NCI-H345 (cell line): ENCODE data around the gene UCP2.
A peak's percentile ranks its signal among the peaks of the same experiment; 100 is the strongest.

Experiments used
- DNase-seq: peaks from one replicate; lab custom pipeline; 2025; lab: John Stamatoyannopoulos, UW

The UCP2 gene

DNA sequence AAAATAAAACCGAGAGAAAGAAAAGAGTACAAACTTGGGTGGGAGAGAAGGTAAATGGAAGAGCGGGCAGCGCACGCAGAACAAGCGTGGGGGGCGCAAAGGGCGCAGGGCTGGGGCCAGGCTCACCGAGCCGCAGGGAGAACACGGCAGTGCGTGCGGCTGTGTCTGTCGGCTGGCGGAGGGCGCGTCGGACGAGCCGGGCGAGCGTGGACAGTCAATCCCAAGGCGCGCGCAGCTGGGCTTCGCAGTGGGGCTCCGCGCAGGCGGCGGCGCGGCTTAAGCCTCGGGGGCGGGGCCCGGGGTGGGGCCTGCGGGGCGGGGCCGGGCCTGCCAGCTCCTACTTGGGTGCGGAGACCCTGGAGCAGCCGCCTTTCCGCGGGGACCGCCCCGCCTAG, at the start of gene UCP2:
UCP2 (minus strand) TSS at position 249 of the 395 bp plus-strand sequence. CDS start 4,465 bp downstream, outside the sequence.
- DNase-seq, result peak; percentile 94

DNA sequence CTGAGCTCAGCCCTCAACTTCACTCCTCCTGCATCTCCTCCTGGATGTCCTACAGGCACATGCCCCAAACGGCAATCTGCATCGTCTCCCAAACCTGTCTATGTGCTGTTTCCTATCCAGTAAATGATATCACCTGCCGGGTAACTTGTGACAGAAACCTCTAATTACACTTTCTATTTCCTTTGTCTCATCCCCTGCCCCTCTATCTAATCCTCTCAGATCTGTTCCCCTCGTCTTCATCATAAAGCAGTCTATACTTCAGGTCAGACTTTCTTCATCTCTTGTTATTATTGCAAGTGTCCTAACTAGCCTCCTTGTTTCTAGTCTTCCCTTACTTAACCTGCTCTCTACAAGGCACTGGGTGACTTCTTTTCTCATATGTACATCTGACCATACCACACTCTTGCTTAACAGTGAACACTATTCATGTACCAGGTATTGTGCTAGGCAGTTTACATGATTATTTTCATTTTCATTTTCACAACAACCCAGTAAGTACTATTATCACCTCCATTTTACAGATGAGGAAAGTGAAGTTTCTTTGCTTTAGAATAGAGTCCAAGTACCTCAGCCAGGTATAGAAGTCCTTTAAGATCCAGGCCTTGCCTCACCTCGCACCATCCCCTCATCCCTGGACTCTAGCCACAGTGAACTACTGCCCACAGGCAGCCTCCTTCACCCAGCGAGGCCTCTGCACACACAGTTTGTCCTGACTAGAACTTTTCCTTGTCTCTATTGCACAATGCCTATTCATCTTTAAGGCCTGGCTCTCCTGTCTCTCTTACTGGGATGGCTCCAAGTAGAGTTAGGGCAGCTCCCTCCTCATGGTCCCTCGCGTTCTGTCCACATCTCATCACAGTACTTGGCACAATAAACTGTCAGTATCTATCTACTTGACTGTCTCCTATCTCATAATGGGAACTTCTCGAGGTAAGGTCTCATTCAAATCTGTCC, 48.4 kb upstream of the UCP2 start:
- no peak for DNase-seq

DNA sequence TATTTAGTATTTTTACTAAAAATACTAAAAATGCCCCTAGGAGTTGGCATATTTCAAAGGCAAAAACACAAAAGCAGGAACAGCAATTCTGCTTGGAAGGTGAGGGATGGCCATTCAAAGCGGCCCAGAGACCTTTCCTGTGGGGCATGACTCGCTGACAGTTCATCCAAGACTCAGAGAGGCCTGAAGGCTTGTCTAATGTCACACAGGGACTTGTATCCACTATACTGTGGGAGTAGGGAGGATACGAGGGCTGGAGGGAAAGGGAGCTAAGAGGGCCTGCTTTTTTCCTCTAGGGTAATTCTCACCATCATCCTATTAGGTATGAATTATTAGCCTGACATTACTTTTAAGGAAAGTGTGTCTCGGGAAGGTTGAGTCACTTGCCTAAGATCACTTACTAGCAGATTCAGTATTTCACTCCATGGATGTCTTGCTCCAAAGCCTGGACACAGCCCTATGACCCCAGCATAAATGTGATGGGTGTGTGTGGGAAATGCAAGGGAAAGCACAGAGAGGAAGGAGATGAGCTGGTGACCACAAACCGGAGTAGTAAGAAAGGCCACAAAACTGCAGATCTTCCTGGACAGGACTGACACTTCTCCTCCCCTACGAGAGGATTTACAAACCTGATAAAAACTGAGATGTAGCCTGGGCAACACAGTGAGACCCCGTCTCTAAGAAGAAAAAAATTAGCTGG, 43.0 kb upstream of the UCP2 start:
- DNase-seq, result no peak

DNA sequence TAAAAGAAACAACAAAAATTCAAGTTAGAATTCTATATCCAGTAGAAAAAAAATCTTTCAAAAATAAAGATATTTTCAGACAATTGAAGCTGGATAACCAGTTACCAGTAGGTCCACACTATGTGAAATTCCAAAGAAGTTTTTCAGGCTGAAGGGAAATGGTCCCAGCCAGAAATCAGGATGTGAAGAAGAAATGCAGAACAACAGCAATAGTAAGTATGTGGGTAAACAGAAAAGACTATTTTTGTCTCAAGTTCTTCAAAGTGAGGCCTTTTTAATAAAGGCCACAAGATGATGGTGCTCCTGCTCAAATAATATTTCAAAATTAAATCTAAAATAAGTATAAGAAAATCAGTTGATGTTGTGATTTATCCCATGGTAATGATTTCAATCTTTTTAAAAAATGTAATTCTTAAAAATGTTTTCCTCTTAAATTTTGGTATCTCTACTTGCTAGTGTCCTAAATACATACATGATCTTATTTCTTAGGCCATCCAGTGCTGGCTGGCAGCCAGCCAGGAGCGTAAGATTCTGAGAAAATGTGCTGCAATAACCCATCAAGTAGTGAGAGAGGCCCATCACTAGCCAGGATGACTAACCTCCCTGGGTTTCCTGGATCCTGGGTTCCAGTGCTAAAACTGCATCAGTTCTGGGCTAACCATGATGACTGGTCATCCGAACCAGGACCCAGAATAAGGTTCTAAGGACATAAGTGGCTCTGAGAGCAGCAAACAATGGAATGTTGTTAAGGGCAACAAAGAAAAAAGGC, 41.8 kb upstream of the UCP2 start:
- DNase-seq, result no peak

DNA sequence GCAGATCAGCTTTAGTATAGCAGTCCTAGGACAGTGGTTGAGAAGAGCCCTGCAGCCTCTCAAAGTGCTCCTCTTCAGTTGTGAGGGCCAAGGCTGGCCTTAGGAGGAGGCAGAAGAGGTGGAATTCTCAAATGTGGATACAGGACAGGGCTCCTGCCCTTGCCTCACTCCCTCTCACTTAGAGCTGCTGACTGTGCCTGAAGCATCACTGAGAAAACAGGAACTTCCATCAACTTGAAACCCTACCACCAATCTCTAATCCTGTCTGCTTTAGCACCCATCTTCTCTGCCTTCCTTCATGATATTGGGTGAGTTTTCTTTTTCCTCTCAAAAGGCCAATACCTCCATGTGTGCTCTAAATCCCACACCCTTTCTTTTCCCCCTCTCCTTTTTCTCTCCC, 40.6 kb upstream of the UCP2 start:
- DNase-seq, result no peak

DNA sequence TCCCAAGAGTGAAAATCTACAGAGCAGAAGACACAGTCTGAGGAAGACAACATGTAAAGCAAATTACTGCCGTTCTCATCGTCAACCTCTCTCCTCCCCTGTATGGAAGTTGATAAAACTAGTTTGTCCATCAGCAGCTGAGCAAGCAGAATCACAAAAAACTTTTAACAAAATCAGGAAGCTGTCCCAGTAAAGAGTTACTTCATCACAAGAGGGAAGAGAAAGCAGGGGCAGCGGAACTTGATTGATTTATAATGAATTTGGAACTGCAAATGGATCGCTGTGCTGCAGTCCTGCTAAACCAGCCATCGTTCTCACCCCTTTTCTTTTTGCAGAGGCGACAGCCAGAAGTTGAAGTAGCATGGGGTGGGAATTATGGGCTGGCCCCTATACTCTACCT, 39.9 kb upstream of the UCP2 start:
- no peak for DNase-seq

GRCh38 chr11:74021998-74022397, 39.4 kb upstream of the UCP2 start:
- no peak for DNase-seq

DNA sequence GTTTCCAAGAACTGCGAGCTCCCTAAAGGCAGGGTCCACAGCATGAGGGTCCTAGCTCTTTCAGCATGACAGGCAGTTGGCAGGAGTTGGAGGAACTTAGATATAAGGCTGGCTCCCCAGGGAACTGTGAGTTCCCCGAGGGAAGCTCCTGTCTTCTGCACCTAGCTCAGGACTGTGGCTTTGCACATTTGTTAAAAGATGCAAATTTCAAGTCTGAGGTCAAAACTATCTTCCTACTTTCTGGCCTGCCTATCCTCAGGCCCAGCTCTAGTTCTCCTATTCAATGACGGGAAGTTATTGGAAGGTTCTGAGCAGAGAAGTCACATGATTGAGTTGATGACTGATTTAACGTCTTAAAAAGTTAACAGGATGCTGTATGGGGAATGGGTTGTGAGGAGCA, 37.9 kb upstream of the UCP2 start:
- DNase-seq, result no peak

DNA sequence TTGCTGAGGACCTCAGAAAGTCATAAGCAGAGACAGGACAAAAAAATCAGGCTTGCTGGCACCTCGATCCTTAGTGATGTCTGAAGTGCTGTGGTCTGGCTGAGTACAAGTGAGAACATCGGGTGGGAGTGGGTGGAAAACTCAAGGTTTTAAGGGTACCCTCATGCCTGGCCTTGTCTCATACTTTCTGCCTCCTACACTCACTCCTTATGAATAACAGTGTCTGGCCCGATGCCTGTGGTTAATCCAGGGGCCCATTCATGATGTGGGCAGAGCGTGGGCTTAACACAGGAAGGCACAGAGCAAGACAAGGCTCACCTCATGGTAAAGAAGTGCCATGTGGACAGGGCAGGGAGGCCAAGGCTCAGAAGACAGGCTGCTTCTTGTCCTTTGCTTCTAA, 37.2 kb upstream of the UCP2 start:
- DNase-seq, result no peak

- no peak for DNase-seq
Measured at GRCh38 chr11:74019104-74019738, 36.6 kb upstream of the UCP2 start.

GRCh38 chr11:74018331-74019005, 35.8 kb upstream of the UCP2 start:
- no peak for DNase-seq

DNA sequence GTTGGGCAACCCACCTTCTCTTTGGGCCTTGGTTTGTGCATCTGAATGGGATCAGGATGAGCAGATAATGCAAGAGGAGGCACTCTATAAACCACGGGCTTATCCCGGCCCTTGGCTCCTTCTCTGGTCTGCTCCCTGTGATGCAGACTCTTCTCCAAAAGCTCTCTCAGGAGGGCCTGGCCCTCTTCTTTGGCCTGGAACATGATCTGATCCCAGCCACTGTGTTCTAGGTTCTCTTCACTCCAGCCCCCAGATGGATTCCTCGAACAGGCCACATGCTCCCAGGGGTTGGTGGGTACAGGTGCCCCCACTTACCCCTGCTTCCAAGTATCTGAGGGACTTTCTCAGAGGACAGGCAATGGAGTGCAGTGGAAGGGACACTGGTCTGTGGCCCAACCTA, 35.0 kb upstream of the UCP2 start:
- DNase-seq, result no peak

DNA sequence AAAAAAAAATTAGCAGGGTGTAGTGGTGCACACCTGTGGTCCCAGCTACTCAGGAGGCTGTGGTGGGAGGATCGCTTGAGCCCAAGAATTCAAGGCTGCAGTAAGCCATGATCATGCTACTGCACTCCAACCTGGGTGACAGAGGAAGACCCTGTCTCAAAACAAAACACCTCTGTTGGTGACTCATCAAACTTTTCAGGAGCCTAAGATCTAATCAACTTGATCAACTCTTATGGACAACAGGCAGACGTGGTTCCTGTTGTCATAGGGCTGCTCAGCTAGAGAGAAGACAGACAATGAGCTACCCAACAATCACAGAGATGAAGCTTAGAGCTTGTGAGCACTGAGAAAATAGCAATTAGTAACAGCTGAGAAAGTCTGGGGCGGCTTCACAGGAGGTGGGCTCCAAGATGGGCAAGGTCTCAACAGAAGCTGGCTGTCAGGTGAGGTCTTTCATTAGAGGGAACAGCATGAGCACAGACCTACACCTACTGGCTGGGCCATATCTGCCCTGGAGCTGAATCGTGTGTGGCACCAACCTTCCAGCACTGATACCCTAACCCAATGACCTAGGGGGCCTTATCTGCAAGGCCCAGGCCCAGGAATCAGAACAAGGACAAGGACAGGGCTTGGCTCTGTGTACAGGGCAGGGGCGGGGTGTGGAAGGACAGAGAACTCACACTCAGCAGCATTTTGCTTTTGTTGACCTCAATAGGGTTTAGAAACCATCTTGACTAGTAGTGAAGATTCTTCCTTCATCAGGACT, 33.5 kb upstream of the UCP2 start:
- DNase-seq, result no peak

DNA sequence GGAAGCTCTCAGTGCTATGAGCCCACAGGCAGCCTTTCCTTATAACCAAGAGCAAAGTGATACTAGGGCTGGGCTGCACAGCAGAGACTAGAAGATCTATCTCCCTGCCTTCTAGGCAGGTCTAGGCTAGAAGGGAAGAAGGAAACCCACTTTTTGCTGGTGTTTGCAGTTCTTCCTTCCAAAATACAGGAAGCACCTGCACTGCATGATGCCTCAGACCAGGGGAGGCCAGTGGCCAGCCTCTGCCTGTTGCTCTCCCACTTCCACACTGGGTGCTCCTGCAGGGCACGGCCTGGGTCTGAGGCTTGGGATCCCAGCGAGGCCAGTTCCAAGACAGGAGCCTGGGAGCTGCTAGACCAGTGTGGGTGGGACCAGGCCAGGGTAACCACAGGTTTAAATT, 32.2 kb upstream of the UCP2 start:
- no peak for DNase-seq

DNA sequence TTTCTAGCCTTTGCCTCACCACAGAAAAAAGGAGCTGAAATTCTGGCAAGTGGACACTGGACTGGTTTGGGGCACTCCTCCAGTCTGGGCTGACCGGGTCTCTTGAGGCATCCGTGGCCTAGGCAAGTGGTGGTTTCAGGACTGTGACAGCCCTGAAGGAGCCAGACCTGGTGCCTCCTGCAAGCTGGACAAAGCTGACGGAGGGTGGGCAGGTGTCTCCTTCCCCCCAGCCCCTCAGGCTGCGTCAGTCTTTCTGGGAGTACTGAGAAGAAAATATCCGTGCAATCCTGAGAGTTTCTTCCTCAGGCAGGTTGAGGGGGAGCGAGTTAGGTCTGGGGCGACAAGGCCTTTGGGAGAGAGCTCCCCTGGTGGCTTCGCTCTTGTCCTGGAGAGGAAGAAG, 30.5 kb upstream of the UCP2 start:
- DNase-seq, result no peak

- no peak for DNase-seq
Measured at GRCh38 chr11:74012074-74012809, 29.6 kb upstream of the UCP2 start.

- no peak for DNase-seq
Measured at GRCh38 chr11:74011360-74012073, 28.9 kb upstream of the UCP2 start.

GRCh38 chr11:74010306-74011300, 28.0 kb upstream of the UCP2 start:
- no peak for DNase-seq
